GM19238 (cell line): ENCODE results near the gene STAMBPL1.
"Not testable (repeated sequence)": the region's sequence is repeated elsewhere in the genome, so short reads cannot be mapped to it uniquely, and the experiment has no call there.

Source experiments
- DNase-seq: peaks from one replicate; pipeline ENCODE4 v3.0.0; 2011; ENCODE audit warnings: low spot score; ENCODE audit not compliant: insufficient read length

Gene STAMBPL1

DNA sequence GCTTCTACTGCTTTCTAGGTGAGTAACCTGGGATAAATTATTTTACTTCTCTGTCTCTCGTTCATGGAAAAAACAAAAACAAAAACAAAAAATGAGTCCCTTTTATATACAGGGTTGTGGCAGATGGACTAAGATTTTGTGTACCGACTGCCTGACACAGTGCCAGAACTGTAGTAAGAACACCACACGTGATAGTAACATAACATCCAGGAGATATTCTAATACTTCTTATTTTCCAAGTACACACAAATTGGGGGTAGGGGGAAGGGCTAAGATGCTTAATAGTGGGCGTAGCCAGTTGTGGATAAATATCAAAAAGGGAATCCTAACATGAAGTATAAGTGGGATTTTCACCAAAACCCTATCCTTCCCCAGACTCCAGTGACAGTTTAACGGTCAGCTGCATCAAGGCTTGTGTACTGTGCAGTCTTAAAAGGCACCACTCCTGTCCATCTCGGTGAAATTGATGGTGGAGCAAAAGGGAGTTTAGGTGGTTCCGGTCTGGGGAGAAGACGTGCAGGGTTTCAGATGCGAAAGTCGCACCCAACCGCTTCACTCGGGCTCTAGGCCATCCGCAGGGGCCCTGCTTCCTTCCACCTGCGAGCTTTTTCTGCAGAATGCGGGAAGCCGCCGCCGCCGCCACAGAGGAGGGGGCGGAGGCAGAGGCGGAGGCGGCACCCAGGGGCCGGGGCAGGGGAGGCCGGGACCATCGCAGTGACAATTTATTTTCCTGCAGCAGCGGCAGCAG, at the start of gene STAMBPL1:
Gene STAMBPL1 (plus strand): TSS at position 712 of the 748 bp plus-strand sequence. CDS start 21,464 bp downstream, outside the sequence.
- DNase-seq = peak; percentile 53

GRCh38 chr10:88830643-88831268, 49.3 kb upstream of the STAMBPL1 start:
- DNase-seq = no peak

- no peak for DNase-seq
Observed at GRCh38 chr10:88831709-88832108, 48.3 kb upstream of the STAMBPL1 start.

DNA sequence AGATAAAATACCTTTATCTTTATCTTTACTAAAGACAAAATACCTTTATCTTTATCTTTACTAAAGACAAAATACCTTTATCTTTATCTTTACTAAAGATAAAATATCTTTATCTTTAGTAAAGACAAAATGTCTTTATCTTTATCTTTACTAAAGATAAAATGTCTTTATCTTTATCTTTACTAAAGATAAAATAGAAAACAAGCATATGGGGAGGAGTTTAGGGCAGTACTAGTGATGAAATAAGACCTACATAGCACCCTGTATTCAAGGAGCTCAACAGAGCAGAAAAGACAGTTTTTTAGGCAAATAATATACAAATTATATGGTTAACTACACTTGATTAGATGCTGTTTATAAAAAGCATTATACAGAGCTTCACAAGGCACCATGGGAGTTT, 47.7 kb upstream of the STAMBPL1 start:
- DNase-seq = no peak

GRCh38 chr10:88833156-88833555, 46.9 kb upstream of the STAMBPL1 start:
- DNase-seq = no peak

- no peak for DNase-seq
Observed at GRCh38 chr10:88833723-88834122, 46.3 kb upstream of the STAMBPL1 start.

DNA sequence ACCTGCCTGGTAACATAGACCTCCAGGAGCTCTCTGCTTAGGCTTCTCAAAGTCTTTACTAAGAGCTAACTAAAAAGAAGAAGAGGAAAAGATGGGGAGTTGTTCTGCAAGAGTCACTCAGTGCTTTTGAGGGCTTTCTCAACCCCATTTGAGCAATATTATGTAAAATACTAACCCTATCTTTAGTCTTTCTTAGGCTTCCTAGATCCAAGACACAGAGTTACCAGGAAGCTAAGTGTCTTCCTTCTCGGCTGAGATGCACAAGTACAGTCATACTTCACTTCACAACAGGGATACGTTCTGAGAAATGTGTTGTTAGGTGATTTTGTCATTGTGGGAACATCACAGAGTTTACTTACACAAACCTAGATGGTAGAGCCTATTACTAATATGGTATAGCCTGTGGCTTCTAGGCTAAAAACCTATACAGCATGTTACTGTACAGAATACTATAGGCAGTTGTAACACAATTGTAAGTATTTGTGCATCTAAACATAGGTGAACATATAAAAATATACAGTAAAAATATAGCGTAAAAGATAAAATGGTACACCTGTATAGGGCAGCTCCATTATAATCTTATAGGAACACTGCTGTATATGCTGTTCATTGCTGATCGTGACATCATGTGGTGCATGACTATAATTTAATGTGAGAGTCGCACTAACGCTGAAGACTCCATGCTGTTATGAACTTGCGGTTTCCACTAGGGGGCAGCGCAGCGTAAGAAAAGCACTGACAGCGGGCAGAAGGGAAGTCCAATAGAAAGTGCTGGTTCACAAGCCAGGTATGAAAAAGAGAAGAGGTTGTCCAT, 44.7 kb upstream of the STAMBPL1 start:
- peak; percentile 23 for DNase-seq

- no peak for DNase-seq
Observed at GRCh38 chr10:88835910-88836221, 44.2 kb upstream of the STAMBPL1 start.

DNA sequence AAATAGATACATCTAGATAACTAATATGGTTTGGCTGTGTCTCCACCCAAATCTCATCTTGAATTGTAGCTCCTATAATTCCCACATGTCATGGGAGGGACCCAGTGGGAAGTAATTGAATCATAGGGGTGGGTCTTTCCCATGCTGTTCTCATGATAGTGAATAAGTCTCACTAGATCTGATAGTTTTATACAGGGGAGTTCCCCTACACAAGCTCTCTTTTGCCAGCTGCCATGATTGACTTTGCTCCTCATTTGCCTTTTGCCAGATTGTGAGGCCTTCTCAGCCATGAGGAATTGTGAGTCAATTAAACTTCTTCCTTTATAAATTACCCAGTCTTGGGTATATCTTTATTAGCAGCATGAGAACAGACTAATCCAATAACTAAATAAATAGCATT, 42.4 kb upstream of the STAMBPL1 start:
- not testable (repeated sequence) for DNase-seq

GRCh38 chr10:88838766-88839350, 41.2 kb upstream of the STAMBPL1 start:
- no peak for DNase-seq

DNA sequence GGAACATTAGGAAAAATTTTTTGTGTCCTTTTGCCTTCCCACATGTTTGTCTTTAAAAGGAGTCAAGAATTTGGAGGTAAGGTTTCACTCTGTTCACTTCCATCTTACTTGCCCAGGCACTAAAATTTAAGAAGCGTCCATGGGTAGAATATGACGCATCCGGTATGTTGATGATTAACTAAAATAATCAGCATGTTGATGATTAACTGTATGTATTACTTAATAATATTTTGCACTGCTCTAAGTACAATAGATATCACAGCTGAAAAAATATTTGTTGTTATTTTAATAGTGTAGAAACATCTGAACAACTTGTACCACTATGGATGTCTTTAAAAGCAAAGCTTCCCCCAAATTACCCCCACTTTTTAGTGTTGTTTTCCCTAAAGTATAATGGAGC, 39.9 kb upstream of the STAMBPL1 start:
- DNase-seq = no peak

DNA sequence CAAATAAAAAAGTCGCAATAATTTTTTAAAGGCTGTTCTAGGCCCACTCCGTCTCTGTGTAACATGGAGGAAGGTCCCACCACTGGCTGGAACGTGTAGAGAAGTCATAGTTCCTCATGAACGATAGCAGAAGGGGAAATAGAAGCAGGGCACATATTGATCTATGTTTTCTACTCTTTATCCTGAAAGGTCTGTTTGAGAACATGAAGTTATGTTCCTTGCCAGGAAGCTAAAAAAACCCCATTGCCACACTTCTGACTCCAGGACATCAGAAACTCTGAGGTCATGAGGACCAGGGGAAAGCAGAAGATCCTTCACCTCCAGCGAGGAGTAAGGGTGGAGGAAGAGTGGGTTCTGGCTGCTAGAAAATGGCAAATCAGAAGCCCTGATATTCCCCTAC, 39.2 kb upstream of the STAMBPL1 start:
- no peak for DNase-seq

DNA sequence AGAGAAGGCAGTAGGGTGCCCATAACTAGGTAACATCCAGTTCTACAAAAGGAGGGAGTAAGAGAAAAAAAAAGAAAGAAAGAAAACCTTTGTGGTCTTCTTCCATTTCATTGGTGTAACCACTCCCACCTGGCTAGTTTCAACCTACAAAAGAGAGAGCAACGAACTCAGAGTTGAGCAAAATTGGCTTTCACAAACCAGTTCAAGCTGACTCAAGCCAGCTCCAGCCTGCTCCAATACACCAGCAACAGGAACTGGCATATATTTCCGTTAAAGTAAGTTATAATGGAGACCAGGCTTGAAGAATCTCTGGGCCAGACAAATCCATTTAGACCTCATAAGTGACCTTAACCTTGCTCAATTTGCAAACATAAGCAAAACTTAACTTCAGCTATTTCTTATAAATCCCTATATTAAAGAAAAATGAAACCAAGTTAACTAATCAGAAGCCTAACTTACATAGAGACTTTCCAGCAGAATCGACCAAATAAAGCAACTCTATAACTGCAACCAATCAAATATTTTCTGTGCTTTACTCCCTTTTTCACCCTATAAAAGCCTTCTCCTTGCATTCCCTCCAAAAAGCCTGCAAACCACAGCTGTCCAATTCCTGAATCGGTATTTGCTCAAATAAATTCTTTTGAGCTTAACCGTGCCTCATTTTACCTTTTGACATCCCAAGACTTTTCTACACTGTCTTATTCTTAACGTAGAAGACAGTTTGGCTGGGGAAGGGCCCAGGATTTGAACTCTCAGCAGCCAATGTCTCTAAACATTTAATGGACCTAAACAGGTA, 38.5 kb upstream of the STAMBPL1 start:
- DNase-seq = no peak

GRCh38 chr10:88843171-88843570, 36.9 kb upstream of the STAMBPL1 start:
- no peak for DNase-seq

- DNase-seq = no peak
Observed at GRCh38 chr10:88848499-88848898, 31.5 kb upstream of the STAMBPL1 start.

DNA sequence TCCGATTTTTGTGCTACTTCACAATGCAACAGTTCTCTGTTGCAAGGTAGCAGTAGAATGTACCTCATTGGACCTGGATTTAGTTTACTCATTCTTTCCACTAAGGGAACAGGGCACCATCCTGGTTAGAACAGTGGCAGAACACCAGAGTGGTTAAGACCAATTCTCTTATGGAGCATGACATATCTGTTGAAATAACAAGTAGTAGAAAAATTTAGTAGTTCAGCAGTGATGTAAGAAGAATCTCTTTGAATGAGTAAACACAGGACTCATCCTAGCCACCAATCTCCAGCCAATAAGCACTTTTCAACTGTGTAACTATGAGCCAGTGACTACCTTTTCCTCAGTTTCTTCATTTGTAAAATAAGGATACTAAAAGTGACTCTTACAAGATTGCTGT, 30.8 kb upstream of the STAMBPL1 start:
- no peak for DNase-seq

DNA sequence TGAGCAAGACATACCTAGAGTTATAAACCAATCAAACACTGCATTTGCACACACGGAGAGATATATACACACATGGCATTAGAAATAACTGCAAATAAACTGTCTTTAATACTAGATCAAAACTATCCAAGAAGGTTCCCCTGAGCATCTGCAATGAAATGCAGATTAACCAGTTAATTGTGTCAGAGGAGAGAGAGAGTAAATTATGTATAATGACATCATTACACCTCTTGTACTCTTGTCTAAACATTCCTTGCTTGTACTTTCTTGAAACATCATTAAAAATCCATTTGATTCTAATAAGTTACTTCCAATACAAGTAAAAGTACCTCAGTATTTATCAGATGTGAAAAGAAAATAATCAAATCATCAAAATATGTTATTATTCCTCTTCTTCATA, 29.3 kb upstream of the STAMBPL1 start:
- no peak for DNase-seq

GRCh38 chr10:88851706-88852105, 28.3 kb upstream of the STAMBPL1 start, which contains the start of gene ANKRD22:
ANKRD22 (minus strand) TSS chr10:88851844; CDS start chr10:88851607, 237 bp downstream.
- no peak for DNase-seq

DNA sequence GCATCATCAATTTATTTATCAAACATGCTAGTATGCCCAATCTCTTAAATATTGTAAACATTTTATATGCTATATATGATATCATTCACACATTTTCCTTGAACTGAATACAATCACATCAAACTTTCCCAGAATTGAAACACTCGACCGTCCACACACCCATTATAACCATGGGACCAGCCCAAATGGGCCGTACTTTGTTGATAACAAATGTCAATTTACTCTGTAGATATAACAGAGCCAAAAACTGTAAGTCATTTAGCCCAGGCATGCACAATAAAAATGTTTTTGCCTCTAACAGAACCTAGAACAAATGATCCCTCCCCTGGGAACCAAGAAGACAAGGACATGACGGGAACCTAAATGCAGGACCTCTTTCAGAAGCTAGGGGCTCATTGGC, 27.7 kb upstream of the STAMBPL1 start:
- no peak for DNase-seq

- DNase-seq = no peak
Observed at GRCh38 chr10:88853155-88853881, 26.7 kb upstream of the STAMBPL1 start.
